HG03439 (cell line): ENCODE data around the gene FANCC.

Experiments
- ATAC-seq: cut with Tn5 transposase; IDR thresholded peaks from one replicate; pipeline ENCODE4 v1.9.1; 2021; ENCODE audit warnings: mild to moderate bottlenecking, moderate library complexity; ENCODE audit not compliant: unreplicated experiment

The FANCC gene

GRCh38 chr9:95197692-95198271, 119.7 kb downstream of the FANCC start:
- no peak for ATAC-seq

GRCh38 chr9:95193480-95193879, 124.0 kb downstream of the FANCC start:
- ATAC-seq = no peak

GRCh38 chr9:95193067-95193466, 124.4 kb downstream of the FANCC start:
- no peak for ATAC-seq

- ATAC-seq = no peak
These were observed 124.9 kb downstream of the FANCC start for GRCh38 chr9:95192631-95193030.

GRCh38 chr9:95190413-95190812, 127.1 kb downstream of the FANCC start:
- no peak for ATAC-seq

- no peak for ATAC-seq
These were observed 128.0 kb downstream of the FANCC start for GRCh38 chr9:95189251-95190098.

GRCh38 chr9:95188459-95188858, 129.1 kb downstream of the FANCC start:
- ATAC-seq = no peak

GRCh38 chr9:95185956-95186355, 131.6 kb downstream of the FANCC start:
- no peak for ATAC-seq

GRCh38 chr9:95182854-95183563, 134.5 kb downstream of the FANCC start:
- no peak for ATAC-seq

GRCh38 chr9:95181835-95182234, 135.7 kb downstream of the FANCC start:
- no peak for ATAC-seq

GRCh38 chr9:95181226-95181818, 136.2 kb downstream of the FANCC start:
- no peak for ATAC-seq

GRCh38 chr9:95177617-95178016, 139.9 kb downstream of the FANCC start:
- no peak for ATAC-seq

- ATAC-seq = no peak
These were observed 140.7 kb downstream of the FANCC start for GRCh38 chr9:95176755-95177319.

- no peak for ATAC-seq
These were observed 142.0 kb downstream of the FANCC start for GRCh38 chr9:95175523-95175922.

GRCh38 chr9:95174038-95174437, 143.5 kb downstream of the FANCC start:
- no peak for ATAC-seq

- ATAC-seq = no peak
These were observed 145.9 kb downstream of the FANCC start for GRCh38 chr9:95171596-95171995.

GRCh38 chr9:95171001-95171400, 146.5 kb downstream of the FANCC start:
- ATAC-seq = peak; percentile 63

- ATAC-seq = no peak
These were observed 149.5 kb downstream of the FANCC start for GRCh38 chr9:95167998-95168397.

GRCh38 chr9:95165004-95165403, 152.5 kb downstream of the FANCC start:
- ATAC-seq = no peak

GRCh38 chr9:95157481-95158151, 159.9 kb downstream of the FANCC start:
- ATAC-seq = peak; percentile 78

- no peak for ATAC-seq
These were observed 161.4 kb downstream of the FANCC start for GRCh38 chr9:95156074-95156473.
